CMK (cell line): Measurements from ENCODE around the gene UBXN7.
"Not testable (repeated sequence)": the region's sequence is repeated elsewhere in the genome, so short reads cannot be mapped to it uniquely, and the experiment has no call there.

Experiments
- DNase-seq: peaks from one replicate; pipeline ENCODE4 v3.0.0-alpha.2; 2010; ENCODE audit warnings: low read depth

Gene UBXN7

GRCh38 chr3:196414469-196414868 is 17.8 kb downstream of the UBXN7 start:
- DNase-seq = no peak

GRCh38 chr3:196412704-196413103 is 19.5 kb downstream of the UBXN7 start:
- no peak for DNase-seq

- DNase-seq = no peak
These were observed 22.8 kb downstream of the UBXN7 start for GRCh38 chr3:196409409-196409808.

- DNase-seq = no peak
These were observed 23.5 kb downstream of the UBXN7 start for GRCh38 chr3:196408565-196409300.

GRCh38 chr3:196406811-196407470 is 25.3 kb downstream of the UBXN7 start:
- DNase-seq = no peak

GRCh38 chr3:196400331-196400730 is 31.9 kb downstream of the UBXN7 start:
- no peak for DNase-seq

- DNase-seq = no peak
These were observed 32.7 kb downstream of the UBXN7 start for GRCh38 chr3:196399485-196399945.

GRCh38 chr3:196398782-196399181 is 33.4 kb downstream of the UBXN7 start:
- no peak for DNase-seq

- no peak for DNase-seq
These were observed 34.3 kb downstream of the UBXN7 start for GRCh38 chr3:196397941-196398340.

GRCh38 chr3:196390116-196390515 is 42.1 kb downstream of the UBXN7 start:
- DNase-seq = no peak

- no peak for DNase-seq
These were observed 43.3 kb downstream of the UBXN7 start for GRCh38 chr3:196388956-196389355.

- not testable (repeated sequence) for DNase-seq
These were observed 44.3 kb downstream of the UBXN7 start for GRCh38 chr3:196387941-196388340.

- not testable (repeated sequence) for DNase-seq
These were observed 45.4 kb downstream of the UBXN7 start for GRCh38 chr3:196386797-196387196.

- DNase-seq = peak; percentile 14
These were observed 46.2 kb downstream of the UBXN7 start for GRCh38 chr3:196386034-196386433.

- not testable (repeated sequence) for DNase-seq
These were observed 46.8 kb downstream of the UBXN7 start for GRCh38 chr3:196385446-196385845.

GRCh38 chr3:196378146-196378841 is 53.9 kb downstream of the UBXN7 start:
- DNase-seq = peak; percentile 51

- DNase-seq = no peak
These were observed 54.9 kb downstream of the UBXN7 start for GRCh38 chr3:196377321-196377720.

GRCh38 chr3:196365736-196366135 is 66.5 kb downstream of the UBXN7 start:
- no peak for DNase-seq

- no peak for DNase-seq
These were observed 71.6 kb downstream of the UBXN7 start for GRCh38 chr3:196360586-196360985.

GRCh38 chr3:196358540-196358939 is 73.7 kb downstream of the UBXN7 start:
- not testable (repeated sequence) for DNase-seq

GRCh38 chr3:196357905-196358304 is 74.3 kb downstream of the UBXN7 start:
- DNase-seq = no peak

GRCh38 chr3:196356556-196356955 is 75.7 kb downstream of the UBXN7 start:
- DNase-seq = no peak

- DNase-seq = no peak
These were observed 76.6 kb downstream of the UBXN7 start for GRCh38 chr3:196355668-196356067.
